Body of pancreas (tissue), 4 donors: Measurements from ENCODE around the gene TRAF3.

ENCODE experiments used
- CTCF ChIP-seq, 7 experiments: fragments of 450-650 bp in 4 of 7; fragments of 200-600 bp in 3 of 7; sonication (generic) in 3 of 7; IDR thresholded peaks; one replicate each; pipeline ENCODE4 v1.5.1; 2016 to 2019; ENCODE audit warnings: antibody characterized with exemption in 7 of 7
- POLR2A ChIP-seq, 3 donors: fragments of 450-650 bp; IDR thresholded peaks; one replicate each; pipeline ENCODE4 v1.6.1; 2016; ENCODE audit warnings: antibody characterized with exemption in 3 of 3, mild to moderate bottlenecking in 2 of 3

- TF ChIP-seq CTCF (IDR thresholded peaks at IDR 0.05) (no peak), POLR2A (IDR thresholded peaks at IDR 0.05) (no peak)
These were observed 39.6 kb upstream of the TRAF3 start for GRCh38 chr14:102737402-102738372.
